ENCODE measurements around the gene RCAN2.
"Not testable (repeated sequence)": the region's sequence is repeated elsewhere in the genome, so short reads cannot be mapped to it uniquely, and the experiment has no call there.

RCAN2 gene

GRCh38 chr6:46438245-46438644 lies 53.0 kb downstream of the RCAN2 start:
- no peak for DNase-seq

DNA sequence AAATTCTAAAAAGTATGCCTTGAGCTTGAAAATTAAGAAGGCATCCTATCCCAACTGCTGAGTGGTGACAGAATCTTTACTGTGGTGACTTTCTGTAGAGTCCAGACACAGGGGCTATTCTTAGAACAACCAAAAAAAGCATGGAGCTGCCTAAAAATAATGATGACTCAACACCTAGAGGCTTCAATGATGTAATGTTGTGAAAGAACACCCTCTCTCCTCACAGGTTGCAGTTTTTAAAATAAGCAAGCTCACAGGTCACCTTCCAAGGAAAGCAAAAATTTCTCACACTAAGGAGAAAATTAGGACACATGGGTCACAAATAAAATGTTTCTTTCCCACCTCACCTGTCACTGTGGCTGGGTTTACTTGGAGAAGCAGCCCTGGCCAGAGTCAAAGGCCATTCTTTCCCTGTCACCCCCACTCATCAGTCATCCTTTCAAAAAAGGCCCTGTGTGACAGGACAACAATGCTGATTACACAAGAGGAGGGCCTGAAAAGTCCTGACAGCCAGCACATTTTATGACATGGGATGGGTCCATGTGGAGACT lies 53.5 kb downstream of the RCAN2 start:
- DNase-seq: no peak

- no peak for DNase-seq
Measured at GRCh38 chr6:46422619-46423018, 68.6 kb downstream of the RCAN2 start.

DNA sequence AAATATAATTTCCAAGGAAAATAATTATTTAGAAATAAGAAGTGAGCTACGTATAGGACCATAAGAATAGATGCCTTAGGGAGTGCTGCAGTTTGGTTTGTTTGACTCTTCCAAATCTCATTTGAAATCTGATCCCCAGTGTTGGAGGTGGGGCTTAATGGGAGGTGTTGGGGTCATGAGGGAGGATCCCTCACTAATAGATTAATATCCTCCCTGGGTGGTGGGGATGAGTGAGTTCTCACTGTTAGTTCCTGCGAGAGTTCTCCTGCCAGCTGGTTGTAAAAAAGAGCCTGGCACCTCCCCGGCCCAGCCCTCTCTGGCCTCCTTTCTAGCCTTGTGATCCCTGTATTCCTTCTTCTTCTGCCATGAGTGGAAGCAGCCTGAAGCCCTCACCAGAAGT lies 69.3 kb downstream of the RCAN2 start:
- DNase-seq: no peak

DNA sequence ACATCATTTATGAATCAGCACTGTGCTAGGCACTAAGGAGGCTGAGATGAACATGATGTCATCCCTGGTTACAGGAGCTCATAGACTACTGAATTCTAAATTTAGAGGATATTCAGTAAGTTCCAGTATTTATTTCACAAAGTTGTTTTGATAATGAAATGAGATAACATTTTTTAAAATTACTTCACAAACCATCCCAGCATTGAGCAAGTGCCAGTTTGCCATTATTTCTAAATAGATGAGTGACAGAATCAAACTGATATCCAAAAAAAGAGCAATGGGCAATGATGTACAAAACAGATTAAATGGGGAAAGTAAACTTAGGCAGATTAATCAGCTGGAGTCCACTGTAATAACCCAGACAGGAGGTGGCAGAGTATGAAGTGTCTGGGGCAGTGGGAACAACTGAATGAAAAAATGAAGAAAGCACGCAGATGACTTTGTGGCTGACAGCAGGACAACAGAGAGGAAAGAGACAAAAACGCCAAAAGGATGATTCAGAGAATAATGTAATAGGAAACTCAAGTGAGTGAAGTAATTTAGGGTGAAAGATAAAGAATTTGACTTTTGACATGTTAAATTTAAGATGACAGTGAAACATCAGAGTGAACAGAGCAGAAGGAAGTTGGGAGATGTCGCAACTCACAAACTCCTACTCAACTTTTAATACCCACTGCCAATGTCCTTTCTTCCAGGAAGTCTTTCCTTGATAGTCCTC lies 70.2 kb downstream of the RCAN2 start:
- DNase-seq: no peak

GRCh38 chr6:46419576-46420002 lies 71.7 kb downstream of the RCAN2 start:
- no peak for DNase-seq

DNA sequence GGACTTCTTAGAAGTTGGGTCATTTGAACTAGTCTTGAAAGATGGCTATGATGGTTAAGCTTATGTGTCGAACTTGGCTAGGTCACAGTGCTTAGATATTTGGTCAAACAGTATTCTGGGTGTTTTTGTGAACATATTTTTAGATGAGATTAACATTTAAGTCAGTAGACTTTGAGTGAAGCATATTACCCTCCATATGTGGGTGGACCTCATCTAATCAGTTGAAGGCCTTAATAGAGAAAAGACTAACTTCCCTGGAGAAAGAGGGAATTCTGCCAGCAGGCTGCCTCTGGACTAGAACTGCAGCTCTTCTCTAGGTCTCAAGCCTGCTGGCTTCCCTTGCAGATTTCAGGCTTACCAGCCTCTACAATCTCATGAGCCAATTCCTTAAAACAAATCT lies 76.9 kb downstream of the RCAN2 start:
- DNase-seq: no peak

DNA sequence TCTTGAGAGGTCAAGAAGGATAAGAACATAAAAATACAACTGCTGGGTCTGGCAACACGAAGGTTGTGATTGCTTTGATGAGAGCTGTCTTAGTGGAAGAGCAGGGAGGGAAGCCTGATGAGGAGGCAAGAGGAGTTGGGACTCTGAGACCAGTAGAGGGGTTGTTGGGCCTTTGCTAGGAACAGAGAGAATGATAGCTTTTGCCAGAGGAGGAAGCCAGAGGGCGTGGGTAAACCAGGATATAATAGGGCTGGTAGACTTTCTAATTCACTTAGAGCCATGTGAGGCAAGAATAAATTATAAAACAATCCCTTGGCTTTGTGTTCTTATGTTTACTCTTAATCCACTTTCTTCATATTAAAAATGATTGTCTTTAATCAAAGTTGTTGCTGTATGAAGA lies 78.6 kb downstream of the RCAN2 start:
- no peak for DNase-seq

- DNase-seq: no peak
Measured at GRCh38 chr6:46411456-46412197, 79.6 kb downstream of the RCAN2 start.

- no peak for DNase-seq
Measured at GRCh38 chr6:46410334-46410953, 80.8 kb downstream of the RCAN2 start.

GRCh38 chr6:46407776-46408530 lies 83.3 kb downstream of the RCAN2 start:
- no peak for DNase-seq

GRCh38 chr6:46407246-46407645 lies 84.0 kb downstream of the RCAN2 start:
- no peak for DNase-seq

- DNase-seq: not testable (repeated sequence)
Measured at GRCh38 chr6:46405620-46406180, 85.5 kb downstream of the RCAN2 start.

DNA sequence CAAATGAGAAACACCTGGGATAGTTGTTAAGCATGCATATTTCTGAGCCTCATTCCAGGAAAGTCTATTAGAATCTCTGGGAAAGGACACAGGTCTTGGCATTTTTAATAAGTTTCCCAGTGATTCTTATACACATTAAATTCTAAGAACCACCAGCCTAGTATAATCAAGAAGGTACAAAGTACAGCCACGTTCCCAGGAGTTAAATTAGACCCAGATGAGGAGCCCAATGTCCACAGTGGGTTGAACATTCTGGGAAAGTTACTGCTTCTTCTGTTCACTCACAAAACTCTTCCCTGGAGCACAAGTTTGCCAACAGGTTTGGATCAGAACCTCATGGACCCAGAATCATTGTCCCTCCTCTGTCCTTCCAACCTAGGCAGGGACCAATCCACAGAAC lies 90.4 kb downstream of the RCAN2 start:
- DNase-seq: no peak

DNA sequence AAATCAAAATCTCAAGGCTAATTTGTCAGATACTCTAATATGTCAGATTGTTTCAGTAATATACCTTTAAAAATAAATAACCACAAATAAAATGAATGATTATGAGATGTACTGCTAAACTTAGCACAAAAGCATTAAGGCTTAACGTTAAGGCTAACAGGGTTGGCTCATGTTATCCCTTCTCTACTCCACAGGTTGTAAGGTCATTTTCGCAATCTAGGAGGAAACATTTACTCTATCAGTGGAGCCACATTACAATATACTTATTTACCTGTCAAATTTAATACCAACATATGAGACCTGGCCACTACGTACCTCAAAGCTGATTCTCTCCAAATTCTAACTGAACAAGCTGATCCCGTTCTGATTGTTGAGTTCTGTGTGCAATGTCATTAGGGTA lies 95.7 kb downstream of the RCAN2 start:
- no peak for DNase-seq

- no peak for DNase-seq
Measured at GRCh38 chr6:46393940-46394337, 97.3 kb downstream of the RCAN2 start.

GRCh38 chr6:46393161-46393939 lies 97.9 kb downstream of the RCAN2 start:
- no peak for DNase-seq

- no peak for DNase-seq
Measured at GRCh38 chr6:46392294-46392693, 99.0 kb downstream of the RCAN2 start.

DNA sequence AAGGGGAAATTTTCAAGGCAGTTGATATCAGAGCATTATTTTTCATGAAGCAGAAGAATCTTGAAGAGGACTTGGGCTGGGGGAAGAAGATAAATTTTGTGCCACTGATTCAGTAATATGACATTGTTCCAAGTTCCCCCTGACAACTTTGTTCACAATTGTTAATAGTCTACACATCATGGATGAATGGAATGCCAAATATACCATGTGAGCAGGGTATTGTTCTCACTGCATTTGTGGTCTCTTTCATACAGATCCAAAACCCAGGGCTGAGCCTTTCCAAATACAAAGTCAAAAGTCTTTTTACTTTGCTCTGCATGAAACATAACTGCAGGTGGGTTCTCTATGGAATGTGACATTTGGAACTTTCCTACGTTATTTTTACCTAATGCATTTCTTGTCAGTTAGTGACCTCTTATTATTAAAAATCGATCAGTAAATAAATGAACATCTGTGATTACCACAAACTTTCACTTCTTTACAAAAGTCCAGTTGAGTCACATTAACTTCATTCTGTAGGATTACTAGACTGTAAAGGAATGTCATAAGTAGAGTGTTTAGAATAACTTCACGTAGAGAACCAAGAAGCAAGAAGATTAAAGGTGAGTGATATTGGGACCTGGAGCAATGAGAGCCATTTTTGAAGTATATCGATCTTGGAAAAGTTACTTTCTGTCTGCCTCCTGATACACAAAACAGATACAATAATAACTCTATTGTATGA lies 100.9 kb downstream of the RCAN2 start:
- DNase-seq: no peak

DNA sequence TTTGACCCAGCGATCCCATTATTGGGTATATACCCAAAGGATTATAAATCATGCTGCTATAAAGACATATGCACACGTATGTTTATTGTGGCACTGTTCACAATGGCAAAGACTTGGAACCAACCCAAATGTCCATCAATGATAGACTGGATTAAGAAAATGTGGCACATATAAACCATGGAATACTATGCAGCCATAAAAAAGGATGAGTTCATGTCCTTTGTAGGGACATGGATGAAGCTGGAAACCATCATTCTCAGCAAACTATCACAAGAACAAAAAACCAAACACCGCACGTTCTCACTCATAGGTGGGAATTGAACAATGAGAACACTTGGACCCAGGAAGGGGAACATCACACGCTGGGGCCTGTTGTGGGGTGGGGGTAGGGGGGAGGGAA lies 103.5 kb downstream of the RCAN2 start:
- not testable (repeated sequence) for DNase-seq

DNA sequence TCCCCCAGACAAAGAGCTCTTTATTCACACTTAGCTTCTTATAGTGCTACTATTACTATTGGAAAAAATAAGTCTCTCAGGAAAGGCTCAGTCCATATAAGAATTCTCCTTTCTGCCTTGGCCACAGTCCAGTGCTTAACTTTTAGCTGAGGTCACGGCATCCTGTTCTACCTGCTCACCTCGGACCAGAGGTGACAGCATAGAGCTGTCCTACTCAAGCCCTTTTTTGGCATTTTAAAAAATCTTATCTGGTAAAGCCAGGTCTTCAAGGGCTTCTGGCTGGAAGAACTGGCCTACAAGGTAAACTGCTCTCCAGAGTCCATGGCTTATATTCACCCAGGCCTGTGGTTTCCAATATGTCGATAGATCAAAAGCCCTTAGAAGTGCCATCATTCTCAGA lies 109.7 kb downstream of the RCAN2 start:
- DNase-seq: no peak
